Mucosa of rectum (tissue), 2 donors: ENCODE results near the gene EIF3L.
"Not testable (repeated sequence)": the region's sequence is repeated elsewhere in the genome, so short reads cannot be mapped to it uniquely, and the experiment has no call there.

Experiments
- H3K27ac ChIP-seq, 2 donors: one replicate each; pipeline ENCODE4 v1.7.0; 2013; ENCODE audit warnings: inconsistent platforms in 2 of 2, low read depth in 2 of 2, low read length in 2 of 2
- H3K27me3 ChIP-seq, 2 donors: one replicate each; pipeline ENCODE4 v1.7.0; 2013; ENCODE audit warnings: low read length in 2 of 2; ENCODE audit not compliant: control insufficient read depth in 2 of 2, insufficient read depth in 2 of 2
- H3K36me3 ChIP-seq, 2 donors: one replicate each; pipeline ENCODE4 v1.7.0; 2013; ENCODE audit warnings: low read length in 2 of 2; ENCODE audit not compliant: control insufficient read depth in 2 of 2, insufficient read depth in 2 of 2
- H3K4me1 ChIP-seq, 2 donors: one replicate each; pipeline ENCODE4 v1.7.0; 2013; ENCODE audit warnings: low read length in 2 of 2, mild to moderate bottlenecking in 1 of 2; ENCODE audit not compliant: control insufficient read depth in 2 of 2, insufficient read depth in 2 of 2
- H3K4me3 ChIP-seq, 2 donors: one replicate each; pipeline ENCODE4 v1.7.0; 2013; ENCODE audit warnings: low read length in 2 of 2
- H3K9ac ChIP-seq, 2 donors: one replicate each; pipeline ENCODE4 v1.7.0; 2013; ENCODE audit warnings: low read length in 2 of 2, low read depth in 1 of 2, mild to moderate bottlenecking in 1 of 2
- H3K9me3 ChIP-seq, 2 donors: one replicate each; pipeline ENCODE4 v1.7.0; 2013; ENCODE audit warnings: low read length in 2 of 2; ENCODE audit not compliant: control insufficient read depth in 2 of 2
- donor health status: healthy.
- donor health status: Normal muscosa, but diverticular disease.

The EIF3L gene

GRCh38 chr22:37849089-37849751 lies at the start of gene EIF3L:
Gene EIF3L, plus strand, starts transcription at chr22:37849419. Its CDS starts 31 bp downstream, at chr22:37849450.
- Histone ChIP-seq H3K36me3 (peaks cover 17 to 28% of the 10 kb centered on the region in 2 donors), H3K9ac (peak within 1 kb of the TSS; percentile 82 to 96), H3K27ac (peak within 1 kb of the TSS; percentile 84 to 91), H3K27me3 (no peaks in the 10 kb centered on the region), H3K9me3 (no peaks in the 10 kb centered on the region), H3K4me1 (peaks cover 10 to 13% of the 10 kb centered on the region in 2 donors), H3K4me3 (peak within 1 kb of the TSS; percentile 88 to 100)

- not testable (repeated sequence) for H3K9ac ChIP-seq, H3K27ac ChIP-seq, H3K4me3 ChIP-seq, H3K36me3 ChIP-seq, H3K9me3 ChIP-seq, H3K27me3 ChIP-seq
- peaks cover 16 to 31% of the 10 kb centered on the region in 2 donors for H3K4me1 ChIP-seq
These were observed 49.2 kb upstream of the EIF3L start for GRCh38 chr22:37799979-37800378.

GRCh38 chr22:37801946-37802309 lies 47.3 kb upstream of the EIF3L start:
- Histone ChIP-seq H3K36me3 (no peaks in the 10 kb centered on the region), H3K27me3 (no peaks in the 10 kb centered on the region), H3K9me3 (no peaks in the 10 kb centered on the region), H3K27ac (peak overlapping the region; percentile 86 to 89), H3K9ac (peak overlapping the region; percentile 63 to 78), H3K4me1 (peaks cover 20 to 21% of the 10 kb centered on the region in 2 donors), H3K4me3 (peak overlapping the region; percentile 67 to 73)

GRCh38 chr22:37802310-37803194 lies 46.7 kb upstream of the EIF3L start:
- H3K4me3 ChIP-seq, result peak overlapping the region; percentile 67 to 73
- H3K9ac ChIP-seq, result peak overlapping the region; percentile 63 to 78
- no peaks in the 10 kb centered on the region for H3K9me3 ChIP-seq
- H3K27ac ChIP-seq, result peak overlapping the region; percentile 86 to 89
- no peaks in the 10 kb centered on the region for H3K27me3 ChIP-seq
- H3K36me3 ChIP-seq, result no peaks in the 10 kb centered on the region
- H3K4me1 ChIP-seq, result peaks cover 20 to 21% of the 10 kb centered on the region in 2 donors

DNA sequence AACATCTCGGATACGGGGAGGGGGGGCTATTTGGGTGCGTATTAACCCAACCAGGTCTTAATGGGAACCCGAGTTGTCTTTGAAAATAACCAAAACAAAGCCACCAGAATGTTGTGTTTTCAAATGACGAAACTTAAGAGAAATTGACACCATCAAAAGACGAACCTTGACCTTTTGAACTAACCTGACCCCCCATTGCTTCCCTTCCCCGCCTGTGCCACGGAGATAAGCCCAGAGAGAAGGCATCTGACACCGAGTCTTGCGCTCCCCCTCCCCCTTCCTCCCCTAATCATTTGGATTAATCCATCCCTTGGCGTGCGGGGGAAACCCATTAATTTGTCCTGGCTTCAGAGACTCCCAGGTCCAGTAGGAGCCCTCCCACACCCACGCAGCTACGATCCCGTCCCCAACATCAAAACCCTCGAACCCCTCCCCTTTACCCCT lies 46.0 kb upstream of the EIF3L start:
- Histone ChIP-seq H3K27ac (peak overlapping the region in 1 of 2 donors; percentile 86), H3K9me3 (no peaks in the 10 kb centered on the region), H3K36me3 (no peaks in the 10 kb centered on the region), H3K4me1 (peaks cover 24 to 25% of the 10 kb centered on the region in 2 donors), H3K4me3 (peak overlapping the region; percentile 67 to 73), H3K27me3 (no peaks in the 10 kb centered on the region), H3K9ac (peak overlapping the region; percentile 63 to 78)

DNA sequence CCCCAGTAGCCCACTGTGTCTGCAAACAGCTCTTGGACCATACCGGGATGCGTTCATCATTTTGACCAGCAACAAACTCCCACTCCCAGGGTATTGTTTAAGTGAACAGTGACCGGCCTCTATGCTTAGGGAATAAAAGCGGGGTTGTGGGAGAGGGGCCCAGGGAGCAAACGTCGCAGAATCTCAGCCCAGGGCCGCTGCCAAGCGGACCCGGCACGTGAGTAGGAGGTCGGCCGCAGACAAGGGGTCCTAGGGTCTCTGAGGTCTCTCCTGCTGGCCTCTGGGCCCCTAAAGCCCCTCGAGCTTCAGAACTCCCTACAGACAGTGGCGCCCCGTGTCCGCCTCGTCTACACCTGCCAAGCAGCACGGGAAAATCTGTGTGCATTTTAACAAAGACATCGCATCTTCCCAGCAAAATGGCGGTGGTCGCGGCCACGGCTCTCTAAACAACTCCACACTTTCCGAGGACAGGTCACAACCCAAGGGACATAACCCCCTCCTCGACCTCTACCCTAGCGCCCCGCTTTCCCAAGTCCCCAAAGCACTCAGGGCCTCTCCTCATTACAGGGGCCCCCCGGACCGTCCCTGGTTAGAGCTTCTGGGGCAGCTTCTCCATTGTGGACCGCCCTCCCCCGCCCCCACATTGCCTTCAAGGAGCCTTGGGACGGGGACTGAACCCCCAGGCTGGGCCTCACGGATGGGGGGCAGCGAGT lies 45.4 kb upstream of the EIF3L start:
- H3K9ac ChIP-seq, result peak overlapping the region in 1 of 2 donors; percentile 90
- no peaks in the 10 kb centered on the region for H3K36me3 ChIP-seq
- peak overlapping the region in 1 of 2 donors; percentile 86 for H3K27ac ChIP-seq
- no peaks in the 10 kb centered on the region for H3K27me3 ChIP-seq
- peaks cover 26 to 27% of the 10 kb centered on the region in 2 donors for H3K4me1 ChIP-seq
- peak overlapping the region in 1 of 2 donors; percentile 85 for H3K4me3 ChIP-seq
- no peaks in the 10 kb centered on the region for H3K9me3 ChIP-seq

DNA sequence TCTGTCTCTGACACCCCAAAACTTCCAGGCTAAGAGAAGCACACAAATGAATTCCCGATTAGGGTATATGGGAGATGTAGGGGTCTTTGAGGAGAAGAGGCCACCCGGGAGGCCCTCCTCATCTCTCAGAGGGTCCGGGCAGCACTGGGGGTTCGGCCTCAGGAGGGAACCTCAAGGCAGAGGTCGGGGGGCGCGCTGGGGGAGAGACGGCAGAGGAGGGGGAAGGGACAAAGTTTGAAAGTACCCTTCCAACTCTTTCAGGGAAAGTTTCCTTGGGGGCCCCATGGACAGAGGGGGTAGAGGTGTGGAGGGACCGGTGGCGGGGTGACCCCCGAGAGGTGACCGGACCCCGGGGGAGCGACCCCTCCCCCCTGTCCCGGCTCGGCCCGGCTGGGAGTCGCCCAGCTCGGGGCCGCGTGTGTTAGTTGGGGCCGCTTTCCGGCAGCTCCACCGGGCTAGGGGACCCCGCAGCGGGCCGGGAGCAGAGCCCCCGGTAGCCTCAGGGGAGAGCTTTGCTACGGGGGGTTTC lies 44.8 kb upstream of the EIF3L start:
- no peaks in the 10 kb centered on the region for H3K27me3 ChIP-seq
- peak overlapping the region; percentile 32 to 94 for H3K27ac ChIP-seq
- peaks cover 26 to 27% of the 10 kb centered on the region in 2 donors for H3K4me1 ChIP-seq
- peak overlapping the region; percentile 47 to 90 for H3K9ac ChIP-seq
- H3K36me3 ChIP-seq, result no peaks in the 10 kb centered on the region
- H3K4me3 ChIP-seq, result peak overlapping the region; percentile 80 to 85
- no peaks in the 10 kb centered on the region for H3K9me3 ChIP-seq

GRCh38 chr22:37804881-37805809 lies 44.1 kb upstream of the EIF3L start:
- Histone ChIP-seq H3K9ac (peak overlapping the region; percentile 87 to 90), H3K36me3 (no peaks in the 10 kb centered on the region), H3K27me3 (no peaks in the 10 kb centered on the region), H3K9me3 (no peaks in the 10 kb centered on the region), H3K4me3 (peak overlapping the region; percentile 80 to 85), H3K4me1 (peaks cover 26 to 27% of the 10 kb centered on the region in 2 donors), H3K27ac (peak overlapping the region; percentile 94 to 96)

GRCh38 chr22:37805810-37806277 lies 43.4 kb upstream of the EIF3L start:
- peak overlapping the region; percentile 80 to 85 for H3K4me3 ChIP-seq
- H3K36me3 ChIP-seq, result no peaks in the 10 kb centered on the region
- H3K9ac ChIP-seq, result peak overlapping the region; percentile 87 to 90
- no peaks in the 10 kb centered on the region for H3K27me3 ChIP-seq
- peaks cover 26 to 27% of the 10 kb centered on the region in 2 donors for H3K4me1 ChIP-seq
- peak overlapping the region; percentile 94 to 96 for H3K27ac ChIP-seq
- no peaks in the 10 kb centered on the region for H3K9me3 ChIP-seq
